Measurements from ENCODE around the gene AKR1B1.

- no peak for TF ChIP-seq CTCF (IDR thresholded peaks at IDR 0.05)
- no peak for TF ChIP-seq POLR2A (IDR thresholded peaks at IDR 0.05; ENCODE audit: low read depth)
Observed at GRCh38 chr7:134500982-134501381, 42.1 kb upstream of the AKR1B1 start.
